Measurements from ENCODE around the gene STYXL2.

The STYXL2 gene

DNA sequence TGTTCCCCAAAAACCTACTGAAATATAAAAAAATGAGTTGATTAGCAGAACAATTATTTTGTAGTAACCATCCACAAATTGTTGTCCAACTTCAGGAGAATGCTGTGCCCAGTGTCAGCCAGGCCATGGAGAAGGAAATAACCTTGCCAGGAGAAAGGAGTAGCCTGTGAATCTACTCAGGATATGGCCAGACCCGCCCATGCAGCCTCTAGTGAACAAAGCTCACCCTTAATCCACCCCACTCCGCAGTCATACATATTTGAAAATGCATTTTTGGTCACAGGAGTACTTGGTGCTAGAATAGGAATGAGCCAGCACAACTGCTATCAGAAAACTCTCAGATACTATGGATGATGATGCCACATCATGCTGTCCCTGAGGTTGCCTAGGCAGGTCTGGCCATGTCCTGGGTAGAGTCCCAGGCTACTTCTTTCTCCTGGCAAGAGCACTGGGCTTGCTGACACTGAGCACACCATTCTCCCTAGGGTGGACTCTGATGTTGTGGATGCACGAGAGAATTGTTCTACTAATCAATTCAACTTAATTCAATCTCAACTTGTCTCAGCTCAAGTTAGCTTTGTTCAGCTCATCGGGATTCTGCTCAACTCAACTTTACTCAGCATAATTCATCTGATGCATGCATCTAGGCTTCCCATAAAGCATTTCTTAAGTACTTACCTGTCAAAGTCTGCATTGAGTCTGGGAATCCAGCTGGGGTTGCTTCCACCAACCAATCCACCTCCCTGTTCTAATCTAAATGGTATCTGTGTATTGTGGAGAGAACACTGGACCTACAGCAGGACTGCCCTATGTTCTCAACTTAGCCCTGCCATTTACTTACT, 18.2 kb downstream of the STYXL2 start:
- DNase-seq: no peak

DNA sequence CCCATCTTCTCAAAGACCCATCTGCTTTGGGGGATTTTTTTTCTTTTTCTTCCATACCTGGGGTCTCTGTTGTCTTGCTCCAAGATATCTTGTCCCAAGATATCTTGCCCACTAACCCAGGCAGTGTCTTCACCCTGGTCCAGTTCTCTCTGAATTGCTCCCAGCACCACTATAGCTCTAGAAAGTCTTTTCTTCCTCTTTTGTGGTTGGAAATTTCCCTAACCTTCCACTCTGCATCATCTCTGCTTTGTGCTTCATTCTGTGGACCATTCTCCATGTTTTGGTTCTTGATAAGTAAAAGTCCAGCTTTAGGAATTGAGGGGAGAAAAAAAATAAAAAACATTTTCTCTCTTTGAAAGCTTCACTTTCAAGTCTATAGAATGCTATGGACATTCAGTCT, 20.9 kb downstream of the STYXL2 start:
- DNase-seq: no peak

DNA sequence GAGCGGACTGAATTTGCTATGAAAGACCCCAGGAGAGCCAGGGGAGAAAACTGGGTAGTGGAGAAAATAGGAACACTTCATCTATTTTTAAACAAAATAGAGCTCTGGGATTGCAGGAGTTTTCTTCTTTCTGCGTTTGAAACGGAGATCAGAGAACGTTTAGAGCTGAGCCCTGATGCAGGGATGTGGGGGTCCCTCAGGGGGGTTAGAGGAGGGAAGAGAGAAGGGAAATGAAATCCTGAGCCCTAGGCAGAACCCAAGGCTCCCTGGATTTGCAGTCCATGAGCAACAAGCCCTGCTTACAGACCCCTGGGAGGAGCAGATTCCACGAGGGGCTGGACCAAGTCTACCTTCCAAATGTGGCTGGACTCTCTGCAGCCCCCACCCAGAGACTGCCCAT, 21.8 kb downstream of the STYXL2 start:
- no peak for DNase-seq

DNA sequence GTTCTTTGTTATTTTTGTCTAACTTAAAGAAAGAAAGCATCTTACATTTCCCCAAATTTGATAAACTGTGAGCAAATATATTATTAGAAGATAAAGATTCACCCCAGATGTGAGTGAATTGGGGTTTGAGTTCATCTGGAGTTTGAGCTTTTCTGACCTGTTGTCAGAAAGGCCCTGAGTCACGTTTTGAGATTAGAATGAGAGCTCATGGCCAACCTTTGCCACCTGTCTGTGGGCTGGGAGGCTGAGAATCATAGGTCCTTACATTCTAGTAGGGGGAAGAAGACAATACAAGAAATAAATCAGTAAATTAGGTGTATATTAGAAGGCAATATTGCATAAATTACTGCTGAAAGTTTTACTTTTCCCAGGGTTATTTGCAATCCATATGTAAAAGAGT, 22.3 kb downstream of the STYXL2 start:
- no peak for DNase-seq

DNA sequence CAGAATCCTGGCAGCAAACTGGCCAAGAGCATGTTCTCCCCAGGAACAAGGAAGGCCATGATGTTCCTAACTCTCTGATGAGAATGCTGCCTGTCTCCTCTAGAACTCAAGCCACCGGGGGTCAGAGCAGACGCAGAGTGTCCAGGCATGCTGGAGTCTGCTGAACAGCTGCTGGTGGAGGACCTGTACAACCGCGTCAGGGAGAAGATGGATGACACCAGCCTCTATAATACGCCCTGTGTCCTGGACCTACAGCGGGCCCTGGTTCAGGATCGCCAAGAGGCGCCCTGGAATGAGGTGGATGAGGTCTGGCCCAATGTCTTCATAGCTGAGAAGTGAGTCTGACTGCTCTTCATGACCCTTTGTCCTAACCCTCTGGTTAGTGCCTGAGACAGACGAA, 23.4 kb downstream of the STYXL2 start:
- no peak for DNase-seq

DNA sequence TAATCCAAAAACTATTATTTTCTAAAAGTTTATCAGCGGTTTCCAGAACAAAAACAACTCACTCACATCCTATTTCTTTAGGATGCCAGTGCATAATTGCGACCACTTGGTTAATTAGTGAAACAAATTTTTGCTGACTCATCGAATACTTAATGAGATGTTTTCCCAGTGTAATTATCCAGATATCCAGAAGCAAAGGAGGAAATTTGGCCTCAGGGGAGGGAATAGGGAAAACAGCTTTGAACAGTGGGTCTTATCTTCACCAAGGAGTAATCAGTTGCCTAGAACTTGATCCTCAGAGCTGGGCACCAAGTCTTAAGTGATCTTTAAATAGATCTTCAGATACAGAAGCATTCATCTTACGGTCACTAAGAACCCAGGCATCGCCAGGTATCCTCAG, 24.3 kb downstream of the STYXL2 start:
- no peak for DNase-seq

DNA sequence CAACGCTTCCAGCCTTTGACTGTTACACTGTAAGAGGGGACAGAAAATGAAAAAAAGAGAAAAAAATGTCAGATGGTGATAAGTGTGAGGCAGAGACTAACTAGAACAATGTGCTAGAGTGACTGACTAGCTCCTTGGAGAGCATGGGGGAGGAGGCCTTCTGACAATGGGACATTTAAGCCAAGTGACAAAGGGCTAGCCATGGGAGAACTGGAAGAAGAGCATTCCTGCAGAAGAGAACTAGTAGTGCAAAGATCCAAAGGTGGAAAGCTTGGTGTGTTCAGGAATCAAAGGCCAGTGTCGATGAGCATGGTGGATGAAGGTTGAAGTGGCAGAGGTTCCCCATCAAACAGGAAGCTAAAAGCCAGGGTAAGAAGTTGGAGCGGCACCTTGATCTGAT, 25.8 kb downstream of the STYXL2 start:
- no peak for DNase-seq

DNA sequence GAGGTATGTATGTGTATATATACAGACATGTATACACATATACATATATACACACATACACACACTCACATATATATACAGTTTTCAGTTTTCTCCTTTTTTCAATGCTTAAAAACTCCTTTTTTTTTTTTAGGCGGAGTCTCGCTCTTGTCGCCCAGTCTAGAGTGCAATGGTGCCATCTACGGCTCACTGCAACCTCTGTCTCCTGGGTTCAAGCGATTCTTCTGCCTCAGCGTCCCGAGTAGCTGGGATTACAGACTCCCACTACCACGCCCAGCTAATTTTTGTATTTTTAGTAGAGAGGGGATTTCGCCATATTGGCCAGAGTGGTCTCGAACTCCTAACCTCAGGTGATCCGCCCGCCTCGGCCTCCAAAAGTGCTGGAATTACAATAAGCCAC, 27.0 kb downstream of the STYXL2 start:
- DNase-seq: no peak

DNA sequence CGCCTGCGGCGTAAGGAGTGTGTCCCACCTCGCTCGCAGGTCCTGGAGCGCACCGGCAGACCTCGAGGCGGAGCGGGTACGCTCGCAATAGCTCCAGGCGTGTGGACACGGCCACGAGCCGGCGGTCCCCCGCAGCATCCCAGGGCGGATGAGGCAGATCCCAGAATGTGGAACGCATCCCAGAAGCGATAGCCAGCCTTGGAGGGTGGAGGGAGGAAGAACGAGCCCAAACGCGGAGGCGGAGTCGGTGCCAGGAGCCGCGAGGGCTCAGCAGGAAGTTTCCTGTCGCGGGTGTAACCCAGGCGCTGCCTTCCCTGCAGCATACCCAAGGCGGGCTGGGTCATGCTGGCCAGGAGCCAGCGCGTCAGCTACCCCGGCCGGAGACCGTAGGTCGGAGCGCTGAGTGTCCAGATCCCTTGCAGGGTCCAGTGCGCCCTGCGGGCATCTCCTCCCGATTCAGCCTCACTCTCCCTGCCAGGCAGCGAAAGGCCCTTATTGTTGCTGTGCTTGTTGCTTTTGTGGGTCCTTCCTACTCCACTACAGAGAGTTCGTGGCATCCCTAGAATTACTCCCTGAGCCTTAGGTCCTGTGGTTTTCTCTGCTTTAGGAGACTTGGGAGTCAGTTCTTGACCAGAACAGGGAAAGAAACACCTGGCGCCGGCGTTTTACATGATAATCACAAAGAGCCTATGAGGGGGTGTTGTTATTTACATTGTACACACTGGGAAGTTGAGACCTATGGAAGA, 27.7 kb downstream of the STYXL2 start:
- DNase-seq: peak; percentile 20

DNA sequence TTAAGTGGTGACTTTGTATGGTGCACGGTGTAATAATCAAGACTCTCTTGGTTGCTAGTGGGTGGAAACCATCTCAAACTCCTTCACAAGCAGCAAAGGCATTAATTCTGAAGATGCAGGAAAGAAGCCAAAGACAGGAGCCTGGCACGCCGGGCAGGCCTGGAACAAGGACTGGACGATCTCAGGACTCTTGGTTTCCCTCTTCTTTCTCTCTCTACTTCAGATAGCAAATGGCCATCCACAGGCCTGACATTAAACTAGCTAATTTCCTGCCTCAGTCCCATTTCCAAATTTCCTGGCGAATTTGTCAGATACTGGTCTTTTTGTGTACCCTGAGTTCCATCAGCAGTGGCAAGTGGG, 28.2 kb downstream of the STYXL2 start:
- no peak for DNase-seq

DNA sequence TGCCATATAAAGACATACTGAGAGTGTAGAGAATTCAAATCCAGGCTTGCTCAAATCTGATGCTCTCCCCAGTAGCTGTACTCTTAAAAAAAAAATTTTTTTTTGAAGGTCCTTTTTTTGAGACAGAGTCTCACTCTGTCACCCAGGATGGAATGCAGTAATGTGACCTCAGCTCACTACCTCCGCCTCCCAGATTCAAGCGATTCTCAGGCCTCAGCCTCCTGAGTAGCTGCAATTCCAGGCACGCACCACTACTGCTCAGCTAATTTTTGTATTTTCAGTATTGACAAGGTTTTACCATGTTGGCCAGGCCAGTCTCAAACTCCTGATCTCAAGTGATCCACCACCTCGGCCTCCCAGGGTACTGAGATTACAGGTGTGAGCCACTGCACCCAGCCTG, 28.7 kb downstream of the STYXL2 start:
- DNase-seq: no peak

DNA sequence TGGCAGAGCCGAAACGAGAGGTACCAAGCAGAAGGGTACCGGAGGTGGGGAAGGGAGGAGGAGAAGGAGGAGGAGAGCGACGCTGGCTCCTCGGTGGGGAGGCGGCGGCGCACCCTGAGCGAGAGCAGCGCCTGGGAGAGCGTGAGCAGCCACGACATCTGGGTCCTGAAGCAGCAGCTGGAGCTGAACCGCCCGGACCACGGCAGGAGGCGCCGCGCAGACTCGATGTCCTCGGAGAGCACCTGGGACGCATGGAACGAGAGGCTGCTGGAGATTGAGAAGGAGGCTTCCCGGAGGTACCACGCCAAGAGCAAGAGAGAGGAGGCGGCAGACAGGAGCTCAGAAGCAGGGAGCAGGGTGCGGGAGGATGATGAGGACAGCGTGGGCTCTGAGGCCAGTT, 32.4 kb downstream of the STYXL2 start:
- DNase-seq: no peak

DNA sequence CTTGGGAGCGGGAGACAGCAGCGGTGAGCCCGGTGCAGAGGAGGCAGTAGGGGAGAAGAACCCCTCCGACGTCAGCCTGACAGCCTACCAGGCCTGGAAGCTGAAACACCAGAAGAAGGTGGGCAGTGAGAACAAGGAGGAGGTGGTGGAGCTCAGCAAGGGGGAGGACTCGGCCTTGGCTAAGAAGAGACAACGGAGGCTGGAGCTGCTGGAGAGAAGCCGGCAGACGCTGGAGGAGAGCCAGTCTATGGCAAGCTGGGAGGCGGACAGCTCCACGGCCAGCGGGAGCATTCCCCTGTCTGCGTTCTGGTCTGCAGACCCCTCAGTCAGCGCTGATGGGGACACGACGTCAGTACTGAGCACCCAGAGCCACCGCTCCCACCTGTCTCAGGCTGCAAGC, 32.9 kb downstream of the STYXL2 start:
- DNase-seq: no peak

DNA sequence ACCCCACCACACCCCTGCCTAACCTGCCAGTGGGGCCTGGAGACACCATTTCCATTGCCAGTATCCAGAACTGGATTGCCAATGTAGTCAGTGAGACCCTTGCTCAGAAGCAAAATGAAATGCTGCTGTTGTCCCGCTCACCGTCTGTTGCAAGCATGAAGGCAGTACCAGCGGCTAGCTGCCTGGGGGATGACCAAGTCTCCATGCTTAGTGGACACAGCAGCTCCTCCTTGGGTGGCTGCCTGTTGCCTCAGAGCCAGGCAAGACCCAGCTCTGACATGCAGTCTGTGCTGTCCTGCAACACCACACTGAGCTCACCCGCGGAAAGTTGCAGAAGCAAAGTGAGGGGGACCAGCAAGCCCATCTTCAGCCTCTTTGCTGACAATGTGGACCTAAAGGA, 33.4 kb downstream of the STYXL2 start:
- DNase-seq: no peak

DNA sequence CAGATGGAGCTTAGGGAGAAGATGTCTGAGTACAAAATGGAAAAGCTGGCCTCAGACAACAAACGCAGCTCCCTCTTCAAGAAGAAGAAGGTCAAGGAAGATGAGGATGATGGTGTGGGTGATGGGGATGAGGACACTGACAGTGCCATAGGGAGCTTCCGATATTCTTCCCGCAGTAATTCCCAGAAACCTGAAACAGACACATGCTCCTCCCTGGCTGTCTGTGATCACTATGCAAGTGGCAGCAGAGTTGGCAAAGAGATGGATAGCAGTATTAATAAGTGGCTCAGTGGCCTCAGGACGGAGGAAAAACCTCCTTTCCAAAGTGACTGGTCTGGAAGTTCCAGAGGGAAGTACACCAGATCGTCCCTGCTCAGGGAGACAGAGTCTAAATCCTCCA, 33.8 kb downstream of the STYXL2 start:
- DNase-seq: no peak

DNA sequence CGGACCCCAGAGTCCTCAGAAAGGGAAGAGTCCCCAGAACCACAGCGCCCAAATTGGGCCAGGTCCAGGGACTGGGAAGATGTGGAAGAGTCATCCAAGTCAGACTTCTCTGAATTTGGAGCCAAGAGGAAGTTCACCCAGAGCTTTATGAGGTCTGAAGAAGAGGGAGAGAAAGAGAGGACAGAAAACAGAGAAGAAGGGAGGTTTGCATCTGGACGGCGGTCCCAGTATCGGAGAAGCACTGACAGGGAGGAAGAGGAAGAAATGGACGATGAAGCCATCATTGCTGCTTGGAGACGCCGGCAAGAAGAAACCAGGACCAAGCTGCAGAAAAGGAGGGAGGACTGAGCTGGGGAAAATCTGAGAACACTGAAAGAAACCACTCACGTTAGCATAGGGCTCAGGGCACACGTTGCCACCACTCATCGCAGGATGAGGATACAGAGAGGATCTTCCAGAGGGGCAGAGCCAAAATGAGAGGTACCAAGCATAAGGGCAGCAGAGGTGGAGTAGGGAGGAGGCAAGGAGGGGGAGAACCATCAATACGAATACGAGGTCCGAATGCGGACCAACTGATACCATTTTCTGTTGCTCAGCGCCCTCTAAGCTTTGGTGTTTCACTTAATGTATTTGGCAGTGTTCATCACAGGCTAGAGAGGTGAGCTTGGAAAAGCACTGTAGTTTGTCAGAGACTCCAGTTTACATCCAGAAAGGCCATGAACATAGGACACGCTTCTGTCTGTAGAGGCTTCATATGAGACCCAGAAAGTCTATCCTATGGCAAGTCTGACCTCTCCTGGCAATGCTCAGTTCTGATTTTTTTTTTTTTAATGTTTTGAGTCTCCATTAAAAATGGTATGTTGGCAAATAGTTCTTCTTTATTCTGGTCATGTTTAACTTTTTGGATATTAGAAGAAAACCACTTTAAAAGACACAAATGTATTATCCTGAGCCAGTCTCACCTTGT, 34.7 kb downstream of the STYXL2 start:
- DNase-seq: no peak

DNA sequence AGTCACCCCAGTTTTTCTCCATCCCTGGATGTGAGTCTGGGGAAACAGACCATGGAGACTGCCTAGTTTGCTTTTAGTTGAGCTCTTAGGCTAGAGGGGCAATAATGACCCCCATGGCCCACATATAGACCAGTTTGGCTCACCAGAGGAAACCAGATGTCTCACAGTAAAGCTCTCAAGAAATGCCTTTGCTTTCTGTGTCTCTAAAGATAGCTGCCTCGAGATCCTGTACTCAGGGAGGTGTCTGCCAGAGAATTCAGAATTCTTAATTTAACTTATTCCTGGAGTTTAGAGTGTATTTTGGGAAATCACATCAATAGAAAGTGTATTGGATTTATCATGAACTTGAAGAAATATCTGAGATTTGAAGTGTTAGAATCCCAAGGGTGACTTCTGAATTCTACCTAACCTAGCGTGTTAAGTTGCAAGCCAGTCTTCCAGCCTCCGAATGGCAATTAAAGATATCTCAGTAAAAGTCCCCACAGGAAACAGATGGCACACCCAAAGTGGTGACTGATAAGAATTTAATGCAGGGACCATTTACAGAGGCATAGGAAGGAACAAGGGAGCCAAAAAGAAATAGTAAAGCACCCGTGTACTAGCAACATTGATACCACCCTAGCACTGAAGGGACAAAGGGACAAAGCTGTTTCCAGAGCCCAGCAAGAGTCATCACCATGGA, 37.1 kb downstream of the STYXL2 start:
- DNase-seq: no peak

DNA sequence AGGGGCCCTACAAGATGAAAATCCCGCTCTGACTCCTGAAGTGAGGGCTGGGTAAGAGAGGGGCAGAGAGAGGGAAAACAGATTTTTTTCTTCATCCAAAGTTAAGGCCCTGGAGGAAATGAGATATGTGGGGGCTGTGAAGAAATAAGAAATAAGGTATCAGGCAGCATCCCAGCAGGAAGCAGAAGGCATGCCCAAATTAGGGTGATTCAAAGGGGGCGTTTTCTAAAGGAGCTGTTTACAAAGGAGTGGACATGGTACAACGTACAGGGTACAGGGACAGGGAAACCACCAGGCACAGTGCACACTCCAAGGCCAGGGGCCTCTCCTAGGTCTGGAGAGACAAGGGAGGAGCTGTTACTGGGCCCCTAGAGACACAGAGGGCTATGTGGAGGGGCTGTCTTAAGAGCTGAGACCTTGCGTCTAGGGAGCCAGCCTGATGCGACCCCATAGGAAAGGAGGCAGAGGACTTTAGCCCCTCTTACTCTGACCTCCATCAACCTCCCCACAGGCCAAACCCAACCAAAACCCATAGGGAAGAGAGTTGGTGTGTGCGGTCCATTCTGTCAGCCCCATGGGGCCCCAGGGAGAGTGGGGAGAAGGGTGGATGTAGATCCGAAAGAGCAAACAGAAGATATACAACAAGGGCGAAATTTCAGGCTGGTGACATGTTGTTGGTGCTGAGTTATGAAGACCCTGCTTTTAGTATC, 38.6 kb downstream of the STYXL2 start:
- DNase-seq: no peak

DNA sequence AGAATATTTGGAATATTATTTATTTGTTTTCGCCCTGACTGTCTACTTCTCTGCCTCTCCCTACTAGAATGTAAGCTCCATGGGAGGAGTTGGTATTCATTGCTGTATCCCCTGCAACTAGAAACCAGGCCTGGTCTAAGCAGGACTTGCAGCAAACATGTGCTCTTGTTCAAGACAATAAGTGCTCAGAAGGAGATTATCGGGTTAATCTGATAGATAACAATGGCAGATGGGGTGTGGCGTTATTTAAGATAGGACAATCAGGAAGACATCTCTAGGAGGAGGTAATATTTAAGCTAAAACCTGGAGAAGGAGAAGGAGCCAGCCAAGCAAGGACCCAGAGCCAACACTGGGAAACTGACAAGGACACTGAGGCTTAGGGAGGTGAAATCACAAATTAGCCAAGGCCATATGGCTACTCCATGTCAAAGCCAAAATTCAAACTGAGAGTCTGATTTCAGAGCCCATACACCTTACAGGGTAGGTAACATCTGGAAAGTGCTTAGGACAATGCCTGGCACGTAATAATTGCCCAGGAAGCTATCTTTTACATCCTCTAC, 41.5 kb downstream of the STYXL2 start:
- no peak for DNase-seq

DNA sequence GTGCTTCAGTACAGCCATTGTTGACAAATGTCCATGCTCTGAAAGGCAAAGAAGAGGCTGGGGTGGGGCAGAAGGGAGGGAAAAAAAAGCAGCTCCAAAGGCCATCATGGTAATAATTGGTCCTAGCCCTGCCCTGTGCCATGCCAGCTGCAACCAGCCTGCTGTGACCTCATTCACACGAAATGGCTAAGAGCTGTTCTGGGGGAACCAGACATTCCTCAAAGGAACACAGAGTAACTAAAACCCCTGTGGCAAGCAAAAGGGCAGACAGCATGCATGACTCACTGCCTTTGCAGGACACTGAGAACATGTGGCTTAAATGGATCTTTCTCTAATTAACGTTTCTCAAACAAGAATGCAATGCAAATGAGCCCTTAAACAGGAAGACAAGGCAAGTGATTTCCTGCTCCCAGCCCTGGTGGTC, 42.3 kb downstream of the STYXL2 start:
- no peak for DNase-seq

DNA sequence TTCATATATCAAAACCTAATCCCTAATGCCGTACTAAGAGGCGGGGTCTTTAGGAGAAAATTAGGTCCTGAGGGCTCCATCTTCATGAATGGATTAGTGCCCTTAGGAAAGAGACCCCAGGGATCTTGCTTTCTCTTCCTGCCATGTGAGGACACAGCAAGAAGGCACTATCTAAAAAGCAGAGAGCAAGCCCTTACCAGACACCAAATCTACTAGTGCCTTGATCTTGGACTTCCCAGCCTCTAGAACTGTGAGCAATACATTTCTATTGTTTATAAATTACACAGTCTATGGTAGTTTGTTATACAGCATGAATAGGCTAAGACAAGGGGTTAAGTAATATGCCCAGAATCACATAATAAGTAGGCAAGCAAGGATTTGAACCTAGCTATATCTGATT, 42.9 kb downstream of the STYXL2 start:
- DNase-seq: no peak

DNA sequence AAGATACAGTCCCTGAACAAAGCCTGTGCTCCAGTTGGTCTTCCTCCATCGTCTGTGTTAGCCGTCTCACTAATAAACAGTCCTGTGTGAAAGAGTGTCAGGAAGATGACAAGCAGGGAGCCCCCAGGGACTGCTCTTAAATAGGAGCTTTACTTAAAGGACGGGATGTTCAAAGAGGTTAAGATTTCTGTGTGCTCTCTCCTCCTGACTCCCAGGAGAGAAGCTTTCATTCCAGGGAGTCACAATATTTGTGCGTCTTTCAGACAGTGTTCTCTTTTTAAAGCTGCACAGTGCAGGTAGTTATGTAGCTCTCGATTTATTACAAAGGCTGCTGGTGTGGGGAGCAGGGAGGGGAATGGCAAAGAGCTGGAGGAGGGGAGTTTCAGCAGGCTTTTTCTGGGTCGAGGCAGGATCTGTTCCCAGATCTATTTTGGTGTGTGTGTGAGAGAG, 43.5 kb downstream of the STYXL2 start:
- no peak for DNase-seq

Data from activated naive CD4-positive, alpha-beta T cell treated with Interleukin-2 at 50 U/mL for 16 hours (primary cell).